ENCODE data around the gene OR2T1.
A peak's percentile ranks its signal among the peaks of the same experiment; 100 is the strongest.
"Not testable (repeated sequence)": the region's sequence is repeated elsewhere in the genome, so short reads cannot be mapped to it uniquely, and the experiment has no call there.

Gene OR2T1, protein sequence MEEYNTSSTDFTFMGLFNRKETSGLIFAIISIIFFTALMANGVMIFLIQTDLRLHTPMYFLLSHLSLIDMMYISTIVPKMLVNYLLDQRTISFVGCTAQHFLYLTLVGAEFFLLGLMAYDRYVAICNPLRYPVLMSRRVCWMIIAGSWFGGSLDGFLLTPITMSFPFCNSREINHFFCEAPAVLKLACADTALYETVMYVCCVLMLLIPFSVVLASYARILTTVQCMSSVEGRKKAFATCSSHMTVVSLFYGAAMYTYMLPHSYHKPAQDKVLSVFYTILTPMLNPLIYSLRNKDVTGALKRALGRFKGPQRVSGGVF

GRCh38 chr1:248402748-248403147 is at the start of gene OR2T1:
Gene OR2T1 (plus strand): TSS chr1:248403048. CDS start chr1:248406148, 3,100 bp downstream.
- no peak for DNase-seq

DNA sequence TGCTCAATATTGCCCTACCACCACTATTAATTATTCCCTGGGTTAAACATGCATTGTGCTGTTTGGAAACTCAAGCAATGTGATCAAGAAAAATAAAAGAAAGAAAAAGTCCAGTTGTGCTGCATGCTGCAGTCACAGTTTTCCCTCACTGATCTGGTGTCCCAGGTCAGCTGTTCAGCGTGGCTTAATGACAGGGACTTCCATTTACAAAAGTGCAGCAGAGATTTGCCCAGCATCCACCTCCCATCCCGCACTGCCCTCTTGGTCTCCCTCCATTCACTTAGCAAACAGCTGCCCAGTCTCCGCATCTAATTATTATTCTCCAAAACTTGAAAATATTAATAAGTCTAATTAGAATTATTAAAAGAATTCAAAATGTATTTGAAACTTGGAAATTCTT is 43.4 kb upstream of the OR2T1 start:
- no peak for DNase-seq

DNA sequence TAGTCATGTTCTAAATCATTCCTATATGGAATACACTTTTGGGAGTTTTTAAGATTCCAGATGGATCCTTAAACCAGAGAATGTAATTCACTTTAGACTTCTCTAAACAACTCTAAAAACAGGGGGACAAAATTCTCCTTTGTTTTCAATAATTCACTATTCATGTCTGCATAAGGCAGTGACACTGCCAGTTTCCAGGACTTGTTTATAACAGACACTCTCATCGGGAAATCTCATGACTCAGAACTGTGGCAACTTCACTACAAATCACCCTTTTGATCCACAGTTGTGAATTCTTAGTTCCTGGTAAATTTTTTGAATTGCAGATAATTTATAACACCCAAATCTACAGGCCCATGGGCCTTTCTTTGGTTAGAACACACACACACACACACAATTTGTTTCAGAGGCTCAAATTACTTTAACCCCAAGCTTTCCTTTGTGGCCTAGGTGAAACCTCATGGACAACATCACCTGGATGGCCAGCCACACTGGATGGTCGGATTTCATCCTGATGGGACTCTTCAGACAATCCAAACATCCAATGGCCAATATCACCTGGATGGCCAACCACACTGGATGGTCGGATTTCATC is 41.6 kb upstream of the OR2T1 start, which contains the start of gene OR2T4:
Gene OR2T4, plus strand, starts transcription at position 545 of the 595 bp plus-strand sequence. Its CDS starts 0 bp downstream, at position 545.
- no peak for DNase-seq

DNA sequence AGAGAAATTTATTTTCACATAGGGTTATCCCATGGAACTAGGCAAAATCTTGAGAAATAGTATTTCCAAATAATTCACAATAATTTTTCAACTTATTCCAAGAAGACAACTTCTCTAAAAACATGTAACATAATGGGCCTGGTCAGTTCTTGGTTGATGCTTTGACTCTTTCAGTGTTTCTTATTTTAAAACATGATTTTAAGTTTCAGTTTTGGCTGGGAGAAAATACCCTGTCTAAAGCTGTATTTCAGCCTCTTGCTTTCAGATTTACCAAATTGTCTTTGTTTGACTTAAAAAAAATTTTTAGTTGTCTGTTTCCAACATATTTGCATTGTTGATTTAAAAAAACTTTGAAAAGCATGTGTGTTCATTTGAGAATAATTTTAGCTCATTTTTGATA is 36.2 kb upstream of the OR2T1 start:
- no peak for DNase-seq

GRCh38 chr1:248372394-248372793 is 30.5 kb upstream of the OR2T1 start:
- DNase-seq: peak; percentile 9

DNA sequence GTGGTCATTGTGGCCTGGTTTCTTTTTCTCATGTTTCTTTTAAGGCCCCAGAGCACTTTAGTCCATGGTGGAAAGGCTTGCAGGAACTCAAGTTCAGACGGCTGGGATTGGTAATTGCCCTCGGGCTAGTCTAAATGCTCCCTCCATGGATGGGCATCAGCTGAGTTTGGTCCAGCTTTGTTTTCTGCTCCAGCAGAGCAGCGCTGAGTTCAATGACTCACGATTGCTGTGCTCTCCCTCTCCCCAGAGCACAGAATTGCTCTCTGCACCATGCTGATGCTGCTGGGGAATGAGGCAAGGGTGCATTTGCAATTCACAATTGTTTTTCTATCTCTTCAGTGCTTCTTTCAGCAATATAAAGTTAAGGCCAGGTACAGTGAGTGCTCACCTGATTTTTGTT is 29.1 kb upstream of the OR2T1 start:
- no peak for DNase-seq

- no peak for DNase-seq
Observed at GRCh38 chr1:248375446-248375845, 27.4 kb upstream of the OR2T1 start, which contains the start of gene OR2T6. Gene OR2T6 (plus strand): TSS chr1:248375746. CDS start chr1:248387609, 11,863 bp downstream.

DNA sequence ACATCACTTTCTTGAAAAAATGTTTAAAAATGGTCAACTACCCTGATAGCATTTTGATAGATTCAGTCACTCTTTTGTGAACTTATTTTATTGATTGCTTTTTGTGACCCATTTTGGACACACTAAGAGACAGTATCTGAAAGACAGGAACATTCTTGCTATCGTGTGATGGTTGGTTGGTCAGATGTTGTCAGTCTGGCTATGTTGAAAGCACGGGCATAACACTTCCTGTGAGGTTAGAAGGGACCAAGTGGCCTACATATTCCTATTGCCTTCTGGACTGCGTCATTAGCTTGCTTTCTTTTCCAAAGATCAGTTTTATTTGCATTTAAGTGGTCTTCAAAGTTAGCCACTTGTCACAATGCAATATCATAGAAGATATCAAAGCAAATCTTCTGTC is 25.9 kb upstream of the OR2T1 start:
- no peak for DNase-seq

GRCh38 chr1:248380854-248381253 is 22.0 kb upstream of the OR2T1 start:
- no peak for DNase-seq

DNA sequence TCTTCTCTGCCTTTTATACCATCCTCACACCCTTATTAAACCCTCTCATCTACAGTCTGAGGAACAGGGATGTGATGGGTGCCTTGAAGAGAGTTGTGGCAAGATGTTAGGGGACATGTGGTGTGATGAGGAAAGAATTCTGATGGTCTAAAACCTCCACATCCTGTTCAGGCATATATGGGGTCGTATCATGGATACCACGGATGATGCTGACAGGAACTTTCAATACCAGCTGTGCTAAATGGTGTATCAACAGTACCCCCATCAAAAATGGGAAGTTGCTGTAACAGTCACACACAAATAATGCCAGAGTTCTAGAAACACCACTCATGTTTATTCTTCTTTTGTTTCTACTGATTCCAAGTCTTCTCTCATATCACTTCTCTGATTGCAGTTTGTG is 14.4 kb upstream of the OR2T1 start:
- no peak for DNase-seq

- DNase-seq: no peak
Observed at GRCh38 chr1:248393050-248393449, 9.8 kb upstream of the OR2T1 start.

DNA sequence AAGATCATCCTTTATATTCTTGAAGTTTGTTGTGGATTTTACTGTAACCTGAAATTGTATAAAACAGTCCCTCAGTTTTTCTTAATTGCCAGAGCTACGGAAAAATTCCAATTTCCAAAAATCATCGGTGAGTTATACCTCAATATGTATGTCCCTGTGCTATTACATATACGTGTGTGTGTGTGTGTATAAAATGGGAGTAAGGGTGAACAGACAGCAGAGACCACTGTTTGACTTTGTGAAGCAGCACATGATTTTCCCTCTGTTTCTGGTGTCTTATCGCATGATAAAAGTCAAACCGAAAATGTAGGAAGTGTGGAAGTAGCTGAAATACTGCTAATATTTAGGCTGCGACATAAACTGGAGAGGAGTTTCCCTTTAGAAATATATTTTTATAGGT is 1.2 kb downstream of the OR2T1 start:
- DNase-seq: no peak

GRCh38 chr1:248406721-248407692 is 4.2 kb downstream of the OR2T1 start:
- DNase-seq: no peak

- DNase-seq: no peak
Observed at GRCh38 chr1:248416226-248416625, 13.4 kb downstream of the OR2T1 start.

DNA sequence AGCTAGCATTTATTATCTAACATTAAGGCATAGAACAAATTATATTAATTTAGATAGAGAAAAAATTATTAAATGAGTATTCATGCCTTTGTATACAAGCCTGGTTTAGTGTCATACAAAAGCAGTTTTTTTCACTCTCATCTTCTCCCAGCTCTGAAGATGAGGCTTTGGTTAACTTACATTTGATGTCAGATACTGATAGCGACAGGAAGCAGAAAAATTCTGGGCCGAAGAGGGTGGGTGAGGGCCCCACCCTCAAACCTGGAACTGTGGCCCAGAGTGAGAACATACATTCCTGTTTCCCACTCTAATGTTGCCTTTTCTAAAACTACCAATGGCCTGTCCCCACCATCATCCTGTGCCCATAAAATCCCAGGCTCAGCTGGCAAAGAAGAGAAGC is 15.0 kb downstream of the OR2T1 start:
- no peak for DNase-seq

- no peak for DNase-seq
Observed at GRCh38 chr1:248421384-248421783, 18.5 kb downstream of the OR2T1 start.

DNA sequence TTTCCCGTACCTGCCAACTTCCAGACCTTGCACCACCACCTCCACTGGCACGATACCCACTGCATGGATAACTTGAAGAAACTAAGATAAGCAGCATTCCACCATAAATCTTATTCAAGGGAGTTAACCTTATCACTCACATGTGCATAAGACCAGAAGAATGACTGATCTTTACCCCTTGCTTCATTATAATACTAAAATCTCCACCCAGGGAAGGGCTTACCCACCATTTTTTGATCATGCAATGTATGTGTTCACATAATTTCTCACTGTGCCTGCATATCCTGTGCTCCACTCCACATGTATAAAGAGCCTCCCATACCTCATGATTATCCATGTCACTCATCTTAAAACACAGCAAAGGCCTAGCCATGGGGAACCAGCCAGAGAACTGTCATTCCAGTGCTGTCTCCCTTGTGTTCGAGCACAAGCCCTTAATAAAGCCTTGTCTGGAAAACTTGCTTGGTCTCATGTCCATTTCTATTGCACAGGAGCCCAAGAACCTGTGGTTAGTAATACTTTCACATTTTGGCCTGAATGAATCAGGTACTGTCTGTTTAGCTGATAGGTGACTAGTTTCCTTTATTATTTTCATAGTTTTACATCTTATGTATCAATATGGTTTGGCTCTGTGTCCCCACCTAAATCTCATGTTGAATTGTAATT is 24.8 kb downstream of the OR2T1 start:
- not testable (repeated sequence) for DNase-seq

GRCh38 chr1:248428192-248428533 is 25.3 kb downstream of the OR2T1 start:
- not testable (repeated sequence) for DNase-seq

- DNase-seq: not testable (repeated sequence)
Observed at GRCh38 chr1:248431683-248432082, 28.8 kb downstream of the OR2T1 start.

DNA sequence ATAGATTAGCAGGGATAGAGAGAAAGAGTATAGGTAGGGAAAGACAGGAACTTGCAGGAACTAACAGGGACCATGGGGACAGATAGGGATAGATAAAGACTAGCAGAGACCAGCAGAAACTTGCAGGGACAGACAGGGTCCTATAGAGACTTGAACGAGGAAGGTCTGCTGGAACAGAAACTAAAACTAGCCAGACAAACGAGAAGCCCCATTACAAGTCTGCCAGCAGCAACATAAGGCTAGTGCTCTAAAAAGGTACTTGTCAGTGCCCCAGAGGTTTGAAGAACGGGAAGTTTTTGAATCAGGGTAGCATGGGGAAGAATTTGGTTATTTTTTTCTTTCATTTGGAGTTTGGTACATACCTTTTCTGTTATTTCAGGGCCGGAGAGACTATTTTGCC is 29.4 kb downstream of the OR2T1 start:
- not testable (repeated sequence) for DNase-seq

DNA sequence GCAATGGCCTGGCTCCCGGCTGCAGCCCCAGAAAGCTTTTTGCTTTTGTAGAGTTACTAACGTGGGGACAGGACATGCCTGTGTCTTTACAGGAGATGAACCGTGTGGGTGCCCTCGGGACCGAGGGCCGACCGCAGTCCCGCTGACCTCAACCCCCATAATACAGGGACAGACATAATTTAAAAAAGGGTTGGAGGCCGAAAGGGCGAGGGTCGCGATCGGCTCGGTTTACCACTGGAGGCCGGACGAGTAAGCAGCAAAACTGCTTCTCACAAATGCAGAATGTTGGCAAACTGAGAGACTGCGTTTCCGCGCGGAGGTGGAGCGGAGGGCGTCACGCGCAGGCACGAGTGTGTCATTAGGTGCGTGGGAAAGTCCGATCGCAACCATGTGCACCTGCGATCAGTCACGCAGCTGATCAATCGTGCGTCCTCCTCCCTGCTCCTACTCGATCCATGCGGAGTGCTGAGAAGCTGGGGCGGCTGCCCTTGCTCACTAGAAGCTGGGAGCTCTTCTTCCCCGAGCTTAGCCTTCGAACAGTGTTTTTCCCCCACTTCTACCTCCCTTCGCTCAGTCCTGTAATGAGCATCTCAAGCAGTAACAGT is 31.1 kb downstream of the OR2T1 start:
- DNase-seq: not testable (repeated sequence)

GRCh38 chr1:248434913-248435312 is 32.1 kb downstream of the OR2T1 start:
- not testable (repeated sequence) for DNase-seq
